ENCODE data around the gene ZNF281.

DNA sequence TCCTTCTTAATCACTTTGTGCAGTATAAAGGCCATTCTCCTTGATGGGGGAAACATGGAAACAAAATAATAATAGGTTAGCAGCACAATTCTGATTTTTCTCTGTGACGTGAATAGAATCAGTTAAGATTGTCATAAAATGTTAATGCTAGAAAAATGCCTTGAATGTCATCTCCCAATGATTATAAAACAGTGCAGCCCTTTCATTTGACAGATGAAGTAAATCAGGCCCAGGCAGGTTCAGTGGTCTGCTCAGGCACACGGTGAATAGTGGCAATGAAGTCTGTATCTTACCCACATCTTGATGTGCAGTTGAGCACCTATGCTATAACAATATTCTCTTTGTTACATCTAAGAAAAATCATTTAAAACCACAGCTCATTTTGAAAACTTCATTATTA lies 32.2 kb upstream of the ZNF281 start:
- TF ChIP-seq, protein P1, sequence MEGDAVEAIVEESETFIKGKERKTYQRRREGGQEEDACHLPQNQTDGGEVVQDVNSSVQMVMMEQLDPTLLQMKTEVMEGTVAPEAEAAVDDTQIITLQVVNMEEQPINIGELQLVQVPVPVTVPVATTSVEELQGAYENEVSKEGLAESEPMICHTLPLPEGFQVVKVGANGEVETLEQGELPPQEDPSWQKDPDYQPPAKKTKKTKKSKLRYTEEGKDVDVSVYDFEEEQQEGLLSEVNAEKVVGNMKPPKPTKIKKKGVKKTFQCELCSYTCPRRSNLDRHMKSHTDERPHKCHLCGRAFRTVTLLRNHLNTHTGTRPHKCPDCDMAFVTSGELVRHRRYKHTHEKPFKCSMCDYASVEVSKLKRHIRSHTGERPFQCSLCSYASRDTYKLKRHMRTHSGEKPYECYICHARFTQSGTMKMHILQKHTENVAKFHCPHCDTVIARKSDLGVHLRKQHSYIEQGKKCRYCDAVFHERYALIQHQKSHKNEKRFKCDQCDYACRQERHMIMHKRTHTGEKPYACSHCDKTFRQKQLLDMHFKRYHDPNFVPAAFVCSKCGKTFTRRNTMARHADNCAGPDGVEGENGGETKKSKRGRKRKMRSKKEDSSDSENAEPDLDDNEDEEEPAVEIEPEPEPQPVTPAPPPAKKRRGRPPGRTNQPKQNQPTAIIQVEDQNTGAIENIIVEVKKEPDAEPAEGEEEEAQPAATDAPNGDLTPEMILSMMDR (IDR thresholded peaks at IDR 0.05), result no peak
- TF ChIP-seq POLR2A (IDR thresholded peaks at IDR 0.05), result no peak
- TF ChIP-seq EP300 (IDR thresholded peaks at IDR 0.05), result no peak
- TF ChIP-seq POLR2AphosphoS5 (IDR thresholded peaks at IDR 0.05), result no peak
